Kidney epithelial cell (primary cell): ENCODE results near the gene FAM184A. TPM values are rescaled to one million over a fixed set of nuclear protein-coding genes. Genes with fewer than 3 reads are reported as not detected.

Source experiments
- DNase-seq: peaks from one replicate; pipeline ENCODE4 v3.0.0-alpha.2; 2010; ENCODE audit warnings: low read depth
- H3K27me3 ChIP-seq: 2 replicates; pipeline ENCODE4 v1.6.0; 2011; ENCODE audit warnings: low read length; ENCODE audit not compliant: control insufficient read depth, insufficient read depth
- H3K36me3 ChIP-seq: 2 replicates; pipeline ENCODE4 v1.5.1; 2011; ENCODE audit warnings: low read length; ENCODE audit not compliant: control insufficient read depth, insufficient read depth
- H3K4me3 ChIP-seq: 2 replicates; pipeline ENCODE4 v1.5.1; 2011; ENCODE audit warnings: low read depth, mild to moderate bottlenecking, control low read depth, low read length
- total RNA-seq: library from RNA; depleted of rRNA; stranded (reverse); fragments of >200 nt; gene quantifications from 2 replicates; pipeline ENCODE4 v1.2.3, GENCODE V29; 2015
- TF ChIP-seq, protein P1 (sequence below): IDR thresholded peaks from 2 replicates; pipeline ENCODE4 v1.5.1; 2011; ENCODE audit warnings: mild to moderate bottlenecking, moderate library complexity, low read length, control low read depth, inconsistent platforms; ENCODE audit not compliant: insufficient read depth, poor library complexity, severe bottlenecking

Gene FAM184A
- total RNA-seq, 1 donor from 2014 or later = 2.0 TPM

- no peak for DNase-seq
- TF ChIP-seq, protein P1, sequence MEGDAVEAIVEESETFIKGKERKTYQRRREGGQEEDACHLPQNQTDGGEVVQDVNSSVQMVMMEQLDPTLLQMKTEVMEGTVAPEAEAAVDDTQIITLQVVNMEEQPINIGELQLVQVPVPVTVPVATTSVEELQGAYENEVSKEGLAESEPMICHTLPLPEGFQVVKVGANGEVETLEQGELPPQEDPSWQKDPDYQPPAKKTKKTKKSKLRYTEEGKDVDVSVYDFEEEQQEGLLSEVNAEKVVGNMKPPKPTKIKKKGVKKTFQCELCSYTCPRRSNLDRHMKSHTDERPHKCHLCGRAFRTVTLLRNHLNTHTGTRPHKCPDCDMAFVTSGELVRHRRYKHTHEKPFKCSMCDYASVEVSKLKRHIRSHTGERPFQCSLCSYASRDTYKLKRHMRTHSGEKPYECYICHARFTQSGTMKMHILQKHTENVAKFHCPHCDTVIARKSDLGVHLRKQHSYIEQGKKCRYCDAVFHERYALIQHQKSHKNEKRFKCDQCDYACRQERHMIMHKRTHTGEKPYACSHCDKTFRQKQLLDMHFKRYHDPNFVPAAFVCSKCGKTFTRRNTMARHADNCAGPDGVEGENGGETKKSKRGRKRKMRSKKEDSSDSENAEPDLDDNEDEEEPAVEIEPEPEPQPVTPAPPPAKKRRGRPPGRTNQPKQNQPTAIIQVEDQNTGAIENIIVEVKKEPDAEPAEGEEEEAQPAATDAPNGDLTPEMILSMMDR = no peak
These were observed 35.2 kb downstream of the FAM184A start for GRCh38 chr6:119043265-119043664.

GRCh38 chr6:119040636-119041035, 37.8 kb downstream of the FAM184A start:
- Histone ChIP-seq H3K4me3 (no peak overlapping the region), H3K27me3 (no peaks in the 10 kb centered on the region), H3K36me3 (no peaks in the 10 kb centered on the region)
- DNase-seq = no peak
- TF ChIP-seq, protein P1 = no peak

More at GRCh38 chr6:119043265-119043664, 35.2 kb downstream of the FAM184A start:
- no peaks in the 10 kb centered on the region for H3K36me3 ChIP-seq
- no peaks in the 10 kb centered on the region for H3K27me3 ChIP-seq
- no peak overlapping the region for H3K4me3 ChIP-seq

DNA sequence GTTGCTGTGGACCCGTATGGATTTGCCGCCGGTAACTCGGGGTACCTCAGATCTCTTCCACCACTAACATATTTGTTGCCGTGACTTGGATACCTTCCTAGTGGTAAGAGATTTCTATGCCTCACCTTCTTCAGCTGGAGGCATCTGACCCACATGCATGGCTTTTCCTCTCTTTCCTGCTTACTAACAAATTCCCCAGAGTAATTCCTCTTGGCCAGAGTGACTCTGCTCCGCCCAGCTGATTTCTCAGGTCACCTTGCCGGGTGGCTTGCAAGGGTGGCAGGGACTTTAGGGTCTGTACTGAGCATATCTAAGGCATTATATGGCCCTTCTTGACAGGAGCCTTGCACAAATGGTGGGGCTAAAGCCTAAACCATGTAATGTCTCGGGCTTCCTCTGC, 38.2 kb downstream of the FAM184A start:
- H3K36me3 ChIP-seq = no peaks in the 10 kb centered on the region
- H3K27me3 ChIP-seq = no peaks in the 10 kb centered on the region
- H3K4me3 ChIP-seq = no peak overlapping the region
- DNase-seq = no peak
- TF ChIP-seq, protein P1 = no peak

GRCh38 chr6:119037941-119038623, 40.4 kb downstream of the FAM184A start:
- Histone ChIP-seq H3K4me3 (no peak overlapping the region), H3K36me3 (no peaks in the 10 kb centered on the region), H3K27me3 (no peaks in the 10 kb centered on the region)
- DNase-seq = no peak
- TF ChIP-seq, protein P1 = no peak

DNA sequence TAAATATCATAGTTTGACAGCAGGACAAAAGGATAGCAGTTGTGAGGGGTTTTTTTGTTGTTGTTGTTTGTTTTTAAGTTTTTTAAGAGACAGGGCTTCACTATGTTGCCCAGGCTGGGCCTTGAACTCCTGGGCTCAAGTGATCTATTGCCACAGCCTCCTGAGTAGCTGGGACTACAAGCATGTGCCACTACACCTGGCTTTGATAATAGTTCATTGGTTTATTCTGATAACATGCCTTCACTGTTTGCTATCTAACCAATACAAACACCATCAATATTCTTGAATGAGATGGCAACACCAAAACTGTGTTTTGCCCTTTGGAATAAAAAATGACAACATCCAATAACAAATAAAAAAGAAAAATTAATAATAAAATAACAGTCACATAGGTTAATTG, 41.2 kb downstream of the FAM184A start:
- H3K4me3 ChIP-seq = no peak overlapping the region
- H3K27me3 ChIP-seq = no peaks in the 10 kb centered on the region
- TF ChIP-seq, protein P1 = no peak
- no peak for DNase-seq
- no peaks in the 10 kb centered on the region for H3K36me3 ChIP-seq

- Histone ChIP-seq H3K27me3 (no peaks in the 10 kb centered on the region), H3K36me3 (no peaks in the 10 kb centered on the region), H3K4me3 (no peak overlapping the region)
- no peak for DNase-seq
- TF ChIP-seq, protein P1 = no peak
These were observed 42.4 kb downstream of the FAM184A start for GRCh38 chr6:119036081-119036480.
